Frontal cortex (tissue), 4 donors: ENCODE measurements around the gene SLC16A3. TPM values are rescaled to one million over a fixed set of nuclear protein-coding genes. Genes with fewer than 3 reads are reported as not detected.

ENCODE experiments used
- DNase-seq, 2 donors: peaks; one replicate each; pipeline ENCODE4 v3.0.0; 2012; ENCODE audit warnings: low spot score in 2 of 2
- FAIRE-seq: peaks from 2 replicates; lab custom pipeline; 2012; peaks lifted over from hg19 to GRCh38; lab: Jason Lieb, UNC
- total RNA-seq: library from RNA; depleted of rRNA; stranded (reverse); fragments of >200 nt; gene quantifications from one replicate; pipeline ENCODE4 v1.2.3, GENCODE V29; 2014
- donor health status: control.
- donor health status: control.
- donor health status: control.

SLC16A3 gene
- total RNA-seq, 1 donor from 2014 or later = 2.0 TPM

DNA sequence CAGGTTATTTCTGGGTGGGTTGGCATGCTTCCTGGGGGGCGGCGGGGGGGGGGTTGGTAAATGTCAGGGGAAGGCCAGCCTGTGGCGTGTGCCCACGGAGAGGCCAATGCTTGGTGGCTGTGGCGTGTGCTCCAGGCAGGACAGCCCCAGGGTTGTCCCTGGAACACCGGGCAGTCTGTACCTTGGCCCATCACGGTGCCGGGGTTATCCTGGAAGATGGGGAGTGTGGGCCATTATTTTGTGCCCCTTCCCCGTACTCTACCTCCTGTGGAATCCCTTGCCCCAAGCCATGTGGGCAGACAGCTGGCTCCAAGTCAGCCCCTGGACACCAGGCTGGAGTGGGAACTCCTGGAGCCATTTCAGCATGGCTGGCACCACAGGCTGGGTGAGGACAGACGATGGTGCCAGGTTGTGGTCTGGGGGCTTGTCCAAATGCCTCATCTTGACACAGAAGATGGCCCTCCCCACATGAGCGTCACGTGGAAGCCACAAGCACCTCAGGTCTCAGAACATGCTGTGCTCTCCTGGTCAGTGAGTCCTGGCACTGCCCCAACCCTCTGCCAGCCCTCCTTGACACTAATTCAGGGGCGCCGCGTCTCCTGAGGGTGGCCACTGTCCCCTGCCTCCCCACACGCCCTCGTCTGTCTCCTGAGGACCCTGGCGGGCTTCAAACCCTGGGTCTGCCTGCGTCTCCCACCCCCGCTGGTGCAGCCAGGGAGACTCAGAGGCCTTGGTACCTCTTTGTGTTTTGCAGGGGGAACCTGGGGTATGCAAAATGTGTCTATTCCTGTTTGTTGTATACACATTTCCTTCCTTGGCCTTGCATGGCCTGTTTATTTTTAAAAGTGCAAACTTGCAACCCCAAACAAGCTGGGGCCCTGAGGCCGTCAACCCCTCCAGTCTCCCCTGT lies 4.3 kb downstream of the SLC16A3 start:
- FAIRE-seq (no peak), DNase-seq (no peak)

DNA sequence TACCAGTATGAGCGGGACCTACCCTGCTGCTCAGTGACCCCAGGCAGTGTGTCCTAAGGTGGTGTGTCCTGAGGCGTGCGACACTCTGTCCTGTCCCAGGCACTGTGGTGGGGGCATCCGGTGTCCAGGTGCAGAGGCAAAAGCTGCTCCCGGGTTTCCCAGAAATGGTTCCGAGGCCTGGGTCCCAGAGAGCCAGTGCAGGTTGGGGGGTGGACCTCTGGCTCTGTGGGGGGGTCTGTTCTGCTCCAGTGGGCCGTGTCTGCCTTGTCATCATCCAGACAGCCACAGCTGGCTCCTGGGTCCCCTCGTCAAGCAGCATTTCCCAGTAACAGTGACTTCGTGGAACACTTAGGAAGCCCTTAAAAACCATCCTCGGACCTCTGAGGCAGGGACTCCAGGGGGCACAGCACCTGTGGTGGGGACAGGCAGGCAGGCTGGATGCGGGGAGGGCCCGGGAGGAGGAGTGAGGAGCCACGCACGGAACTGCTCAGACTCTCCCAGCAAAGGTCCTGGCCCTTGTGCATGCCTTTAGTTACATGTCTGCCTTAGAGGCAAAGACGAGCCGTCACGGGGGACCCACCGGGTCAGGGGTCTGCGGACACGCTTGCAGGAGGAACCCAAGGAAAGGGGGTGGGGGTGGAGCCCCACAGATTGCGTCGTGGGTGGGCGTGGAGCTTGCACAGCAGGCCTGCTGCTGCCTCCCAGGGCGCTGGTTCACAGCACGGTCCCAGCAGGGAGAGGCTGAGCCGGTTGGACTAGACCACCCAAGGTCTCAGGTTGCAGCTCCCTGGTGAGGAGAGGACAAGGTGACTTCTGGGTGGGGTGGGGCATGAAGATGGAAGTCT lies 5.6 kb downstream of the SLC16A3 start:
- DNase-seq = no peak
- FAIRE-seq = no peak

GRCh38 chr17:82235056-82235774 lies 6.4 kb downstream of the SLC16A3 start:
- FAIRE-seq = no peak

GRCh38 chr17:82235775-82236141 lies 6.9 kb downstream of the SLC16A3 start:
- FAIRE-seq (no peak), DNase-seq (no peak)

More at GRCh38 chr17:82235056-82235774, 6.4 kb downstream of the SLC16A3 start:
- DNase-seq = no peak

- FAIRE-seq = no peak
- peak; percentile 81 to 84 for DNase-seq
Observed at GRCh38 chr17:82236142-82236971, 7.5 kb downstream of the SLC16A3 start.

GRCh38 chr17:82237083-82237745 lies 8.4 kb downstream of the SLC16A3 start:
- FAIRE-seq (no peak), DNase-seq (no peak)

- no peak for FAIRE-seq
- no peak for DNase-seq
Observed at GRCh38 chr17:82237746-82238471, 9.1 kb downstream of the SLC16A3 start.

GRCh38 chr17:82238472-82239201 lies 9.8 kb downstream of the SLC16A3 start:
- FAIRE-seq = no peak
- no peak for DNase-seq

DNA sequence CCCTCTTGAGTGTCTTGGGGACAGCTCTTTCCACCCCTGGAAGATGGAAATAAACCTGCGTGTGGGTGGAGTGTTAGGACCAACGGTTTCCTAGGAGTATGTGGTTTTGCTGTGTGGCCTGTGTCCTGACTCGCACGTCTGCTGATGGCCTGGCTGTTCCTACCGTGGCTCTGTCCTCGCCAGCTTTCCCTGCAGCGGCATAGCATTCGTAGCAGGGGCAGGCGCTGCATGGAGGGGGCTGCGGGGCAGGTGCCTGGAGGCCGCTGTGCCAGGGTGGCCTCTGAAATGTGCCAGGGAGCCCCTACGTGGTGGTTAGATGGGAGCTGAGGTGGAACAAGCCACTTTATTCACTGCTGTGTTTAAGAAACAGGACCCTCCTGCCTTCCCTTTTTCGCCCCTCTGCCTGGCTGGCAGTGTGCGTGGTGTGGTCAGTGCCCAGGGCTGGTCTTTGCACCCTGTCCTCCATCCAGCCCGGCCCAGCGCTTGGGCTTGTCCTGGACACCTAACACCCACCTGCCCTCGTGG lies 10.6 kb downstream of the SLC16A3 start:
- no peak for DNase-seq
- no peak for FAIRE-seq

DNA sequence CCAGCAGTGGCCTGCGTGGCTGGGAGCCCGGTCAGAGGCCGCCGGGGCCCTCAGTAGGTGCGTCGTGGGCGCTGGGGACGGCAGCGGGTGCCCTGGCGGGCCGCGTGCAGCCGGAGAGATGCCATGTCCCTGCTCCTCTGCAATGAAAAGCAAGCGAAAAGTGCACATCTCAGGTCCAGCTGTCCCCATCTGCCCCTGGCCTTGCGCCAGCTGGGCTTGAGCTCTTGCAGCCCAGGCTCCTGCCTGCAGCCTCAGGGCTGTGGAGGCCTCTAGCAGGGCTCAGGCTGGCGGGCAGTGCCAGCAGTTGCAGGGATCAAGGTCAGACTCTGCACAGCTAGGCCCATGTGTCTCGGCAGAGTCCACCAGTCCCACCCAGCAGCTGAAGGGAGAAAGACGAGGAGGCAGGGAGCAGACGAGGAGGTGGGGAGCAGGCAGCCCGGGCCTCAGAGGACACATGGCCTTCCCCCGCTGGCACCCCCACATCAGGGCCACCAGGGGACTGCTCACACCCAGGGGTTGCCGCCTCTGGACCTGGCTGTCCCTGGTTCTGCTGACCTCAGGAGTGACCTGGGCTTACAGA lies 11.2 kb downstream of the SLC16A3 start:
- FAIRE-seq (no peak), DNase-seq (no peak)

DNA sequence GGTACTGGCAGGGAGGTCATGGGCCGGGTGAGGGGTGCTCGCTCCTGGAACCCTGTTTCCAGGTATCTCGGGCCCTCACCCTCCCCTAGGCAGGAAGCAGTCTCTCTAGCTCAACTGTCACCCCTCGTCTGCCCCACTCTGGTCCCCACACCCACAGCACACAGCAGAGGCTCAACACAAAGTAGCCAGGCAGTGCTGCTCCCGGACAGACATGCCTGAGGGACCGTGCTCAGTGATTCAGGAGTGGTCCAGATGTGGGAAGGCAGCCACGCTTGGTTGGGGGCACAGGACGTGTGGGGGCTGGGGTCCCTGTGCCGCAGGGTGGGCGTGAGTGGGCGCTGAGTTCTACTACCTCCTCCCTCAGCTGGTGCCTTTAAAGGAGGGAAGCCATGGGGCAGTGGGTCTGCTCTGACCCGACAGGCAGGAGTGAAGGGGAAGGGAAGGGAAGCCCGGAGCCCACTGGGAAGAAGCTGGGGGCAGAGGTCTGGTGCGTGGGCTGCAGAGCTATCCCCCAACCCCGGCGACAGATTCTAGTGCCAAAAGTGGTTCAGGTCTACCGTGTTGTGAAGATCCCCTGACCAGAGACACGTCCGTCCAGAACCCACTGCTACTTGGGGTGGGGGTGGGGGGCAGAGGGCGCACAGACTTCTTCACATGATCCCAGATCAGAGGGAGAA lies 11.8 kb downstream of the SLC16A3 start:
- FAIRE-seq (no peak), DNase-seq (no peak)

GRCh38 chr17:82241183-82241925 lies 12.5 kb downstream of the SLC16A3 start:
- FAIRE-seq = no peak
- DNase-seq = peak in 1 of 2 donors; percentile 51

GRCh38 chr17:82241926-82242697 lies 13.3 kb downstream of the SLC16A3 start:
- peak in 1 of 2 donors; percentile 36 for DNase-seq
- FAIRE-seq = no peak

GRCh38 chr17:82242698-82242976 lies 13.8 kb downstream of the SLC16A3 start:
- FAIRE-seq = no peak
- DNase-seq = no peak

- FAIRE-seq (no peak), DNase-seq (peak; percentile 58 to 75)
Observed at GRCh38 chr17:82242977-82243647, 14.3 kb downstream of the SLC16A3 start.
